OCI-LY3 (cell line): ENCODE measurements around the gene TMEM184C.

Experiments used
- CTCF ChIP-seq: fragments of 200-600, 300-600 bp; sonication (generic); IDR thresholded peaks from 2 replicates; pipeline ENCODE4 v1.5.1; 2014; ENCODE audit warnings: antibody characterized with exemption, low read length, low read depth
- EZH2phosphoT487 ChIP-seq: fragments of 200-600 bp; shearing (Covaris generic); IDR thresholded peaks from 2 replicates; pipeline ENCODE4 v1.6.1; 2018; ENCODE audit warnings: antibody characterized with exemption, mixed run types, low read depth

GRCh38 chr4:147651563-147651962 lies 34.4 kb downstream of the TMEM184C start:
- no peak for TF ChIP-seq CTCF
- no peak for TF ChIP-seq EZH2phosphoT487
